ENCODE results near the gene TLR7.

TLR7 gene

DNA sequence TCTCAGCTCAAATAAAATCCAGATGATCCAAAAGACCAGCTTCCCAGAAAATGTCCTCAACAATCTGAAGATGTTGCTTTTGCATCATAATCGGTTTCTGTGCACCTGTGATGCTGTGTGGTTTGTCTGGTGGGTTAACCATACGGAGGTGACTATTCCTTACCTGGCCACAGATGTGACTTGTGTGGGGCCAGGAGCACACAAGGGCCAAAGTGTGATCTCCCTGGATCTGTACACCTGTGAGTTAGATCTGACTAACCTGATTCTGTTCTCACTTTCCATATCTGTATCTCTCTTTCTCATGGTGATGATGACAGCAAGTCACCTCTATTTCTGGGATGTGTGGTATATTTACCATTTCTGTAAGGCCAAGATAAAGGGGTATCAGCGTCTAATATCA is 20.9 kb downstream of the TLR7 start:
- TF ChIP-seq, protein P1, sequence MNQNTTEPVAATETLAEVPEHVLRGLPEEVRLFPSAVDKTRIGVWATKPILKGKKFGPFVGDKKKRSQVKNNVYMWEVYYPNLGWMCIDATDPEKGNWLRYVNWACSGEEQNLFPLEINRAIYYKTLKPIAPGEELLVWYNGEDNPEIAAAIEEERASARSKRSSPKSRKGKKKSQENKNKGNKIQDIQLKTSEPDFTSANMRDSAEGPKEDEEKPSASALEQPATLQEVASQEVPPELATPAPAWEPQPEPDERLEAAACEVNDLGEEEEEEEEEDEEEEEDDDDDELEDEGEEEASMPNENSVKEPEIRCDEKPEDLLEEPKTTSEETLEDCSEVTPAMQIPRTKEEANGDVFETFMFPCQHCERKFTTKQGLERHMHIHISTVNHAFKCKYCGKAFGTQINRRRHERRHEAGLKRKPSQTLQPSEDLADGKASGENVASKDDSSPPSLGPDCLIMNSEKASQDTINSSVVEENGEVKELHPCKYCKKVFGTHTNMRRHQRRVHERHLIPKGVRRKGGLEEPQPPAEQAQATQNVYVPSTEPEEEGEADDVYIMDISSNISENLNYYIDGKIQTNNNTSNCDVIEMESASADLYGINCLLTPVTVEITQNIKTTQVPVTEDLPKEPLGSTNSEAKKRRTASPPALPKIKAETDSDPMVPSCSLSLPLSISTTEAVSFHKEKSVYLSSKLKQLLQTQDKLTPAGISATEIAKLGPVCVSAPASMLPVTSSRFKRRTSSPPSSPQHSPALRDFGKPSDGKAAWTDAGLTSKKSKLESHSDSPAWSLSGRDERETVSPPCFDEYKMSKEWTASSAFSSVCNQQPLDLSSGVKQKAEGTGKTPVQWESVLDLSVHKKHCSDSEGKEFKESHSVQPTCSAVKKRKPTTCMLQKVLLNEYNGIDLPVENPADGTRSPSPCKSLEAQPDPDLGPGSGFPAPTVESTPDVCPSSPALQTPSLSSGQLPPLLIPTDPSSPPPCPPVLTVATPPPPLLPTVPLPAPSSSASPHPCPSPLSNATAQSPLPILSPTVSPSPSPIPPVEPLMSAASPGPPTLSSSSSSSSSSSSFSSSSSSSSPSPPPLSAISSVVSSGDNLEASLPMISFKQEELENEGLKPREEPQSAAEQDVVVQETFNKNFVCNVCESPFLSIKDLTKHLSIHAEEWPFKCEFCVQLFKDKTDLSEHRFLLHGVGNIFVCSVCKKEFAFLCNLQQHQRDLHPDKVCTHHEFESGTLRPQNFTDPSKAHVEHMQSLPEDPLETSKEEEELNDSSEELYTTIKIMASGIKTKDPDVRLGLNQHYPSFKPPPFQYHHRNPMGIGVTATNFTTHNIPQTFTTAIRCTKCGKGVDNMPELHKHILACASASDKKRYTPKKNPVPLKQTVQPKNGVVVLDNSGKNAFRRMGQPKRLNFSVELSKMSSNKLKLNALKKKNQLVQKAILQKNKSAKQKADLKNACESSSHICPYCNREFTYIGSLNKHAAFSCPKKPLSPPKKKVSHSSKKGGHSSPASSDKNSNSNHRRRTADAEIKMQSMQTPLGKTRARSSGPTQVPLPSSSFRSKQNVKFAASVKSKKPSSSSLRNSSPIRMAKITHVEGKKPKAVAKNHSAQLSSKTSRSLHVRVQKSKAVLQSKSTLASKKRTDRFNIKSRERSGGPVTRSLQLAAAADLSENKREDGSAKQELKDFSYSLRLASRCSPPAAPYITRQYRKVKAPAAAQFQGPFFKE (tag by site-specific recombination; IDR thresholded peaks at IDR 0.05; ENCODE audit: borderline replicate concordance), result no peak
- TF ChIP-seq, protein P2, sequence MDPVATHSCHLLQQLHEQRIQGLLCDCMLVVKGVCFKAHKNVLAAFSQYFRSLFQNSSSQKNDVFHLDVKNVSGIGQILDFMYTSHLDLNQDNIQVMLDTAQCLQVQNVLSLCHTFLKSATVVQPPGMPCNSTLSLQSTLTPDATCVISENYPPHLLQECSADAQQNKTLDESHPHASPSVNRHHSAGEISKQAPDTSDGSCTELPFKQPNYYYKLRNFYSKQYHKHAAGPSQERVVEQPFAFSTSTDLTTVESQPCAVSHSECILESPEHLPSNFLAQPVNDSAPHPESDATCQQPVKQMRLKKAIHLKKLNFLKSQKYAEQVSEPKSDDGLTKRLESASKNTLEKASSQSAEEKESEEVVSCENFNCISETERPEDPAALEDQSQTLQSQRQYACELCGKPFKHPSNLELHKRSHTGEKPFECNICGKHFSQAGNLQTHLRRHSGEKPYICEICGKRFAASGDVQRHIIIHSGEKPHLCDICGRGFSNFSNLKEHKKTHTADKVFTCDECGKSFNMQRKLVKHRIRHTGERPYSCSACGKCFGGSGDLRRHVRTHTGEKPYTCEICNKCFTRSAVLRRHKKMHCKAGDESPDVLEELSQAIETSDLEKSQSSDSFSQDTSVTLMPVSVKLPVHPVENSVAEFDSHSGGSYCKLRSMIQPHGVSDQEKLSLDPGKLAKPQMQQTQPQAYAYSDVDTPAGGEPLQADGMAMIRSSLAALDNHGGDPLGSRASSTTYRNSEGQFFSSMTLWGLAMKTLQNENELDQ (tag by site-specific recombination; IDR thresholded peaks at IDR 0.05; ENCODE audit: low read depth), result no peak
- TF ChIP-seq, protein P3, sequence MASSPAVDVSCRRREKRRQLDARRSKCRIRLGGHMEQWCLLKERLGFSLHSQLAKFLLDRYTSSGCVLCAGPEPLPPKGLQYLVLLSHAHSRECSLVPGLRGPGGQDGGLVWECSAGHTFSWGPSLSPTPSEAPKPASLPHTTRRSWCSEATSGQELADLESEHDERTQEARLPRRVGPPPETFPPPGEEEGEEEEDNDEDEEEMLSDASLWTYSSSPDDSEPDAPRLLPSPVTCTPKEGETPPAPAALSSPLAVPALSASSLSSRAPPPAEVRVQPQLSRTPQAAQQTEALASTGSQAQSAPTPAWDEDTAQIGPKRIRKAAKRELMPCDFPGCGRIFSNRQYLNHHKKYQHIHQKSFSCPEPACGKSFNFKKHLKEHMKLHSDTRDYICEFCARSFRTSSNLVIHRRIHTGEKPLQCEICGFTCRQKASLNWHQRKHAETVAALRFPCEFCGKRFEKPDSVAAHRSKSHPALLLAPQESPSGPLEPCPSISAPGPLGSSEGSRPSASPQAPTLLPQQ (tag by site-specific recombination; IDR thresholded peaks at IDR 0.05), result no peak
- TF ChIP-seq ZNF138 (tag by site-specific recombination; IDR thresholded peaks at IDR 0.05; ENCODE audit: borderline replicate concordance), result no peak
- TF ChIP-seq ZNF248 (tag by site-specific recombination; IDR thresholded peaks at IDR 0.05), result no peak
- no peak for TF ChIP-seq ZNF777 (tag by site-specific recombination; IDR thresholded peaks at IDR 0.05; ENCODE audit: borderline replicate concordance)
- no peak for TF ChIP-seq ZNF155 (tag by site-specific recombination; IDR thresholded peaks at IDR 0.05)
- TF ChIP-seq ZBTB21 (tag by site-specific recombination; IDR thresholded peaks at IDR 0.05), result no peak
- no peak for TF ChIP-seq ZNF792 (tag by site-specific recombination; IDR thresholded peaks at IDR 0.05)
- Histone ChIP-seq H3K9me3 (ENCODE audit: control insufficient read depth, insufficient read depth, low read depth, low read length) (no peaks in the 10 kb centered on the region), H3K4me1 (ENCODE audit: control insufficient read depth, insufficient read depth, low read length) (no peaks in the 10 kb centered on the region), H3K27ac (ENCODE audit: extremely low read depth, low read depth, low read length) (no peak overlapping the region), H3K36me3 (ENCODE audit: control insufficient read depth in 2 of 2, insufficient read depth in 1 of 2, low read length in 2 of 2) (no peaks in the 10 kb centered on the region), H3K4me3 (ENCODE audit: low read depth, low read length) (no peak overlapping the region)
- ChIA-PET CTCF (interaction anchor here (0.8 to 1.2 kb wide), 3 partner anchors 12 to 113 kb away, joined by 3 read pairs; no protein-coding TSS in a partner anchor), POLR2A (no interaction called here)

DNA sequence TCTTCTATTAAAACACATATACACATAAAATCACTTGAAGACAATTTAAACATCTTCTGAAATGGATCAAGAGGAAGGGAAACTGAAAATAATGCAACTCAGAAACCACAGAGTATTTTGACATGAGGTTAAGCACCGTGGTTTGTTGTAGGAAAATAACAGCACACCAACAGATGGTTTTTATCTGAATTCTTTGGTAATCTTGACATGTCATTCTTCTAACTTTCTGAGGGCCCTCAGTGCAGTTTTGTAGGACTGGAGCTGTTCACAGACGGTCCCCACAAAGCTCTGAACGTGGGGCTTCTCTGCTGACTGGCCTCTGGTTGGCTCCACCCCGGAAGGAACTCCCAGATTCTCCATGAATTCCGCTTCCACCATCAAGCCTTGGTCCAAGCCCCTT is 23.6 kb downstream of the TLR7 start:
- ChIA-PET CTCF (interaction anchor here (0.6 to 1.4 kb wide), 3 partner anchors 10 to 85 kb away, joined by 3 to 5 read pairs (median 3); partner anchors contain the start of gene TMSB4X), POLR2A (no interaction called here)
- no peak overlapping the region for H3K4me3 ChIP-seq (ENCODE audit: low read depth, low read length)
- H3K4me1 ChIP-seq (ENCODE audit: control insufficient read depth, insufficient read depth, low read length), result no peaks in the 10 kb centered on the region
- H3K27ac ChIP-seq (ENCODE audit: extremely low read depth, low read depth, low read length), result no peak overlapping the region
- no peaks in the 10 kb centered on the region for H3K9me3 ChIP-seq (ENCODE audit: control insufficient read depth, insufficient read depth, low read depth, low read length)
- H3K36me3 ChIP-seq (ENCODE audit: control insufficient read depth in 2 of 2, insufficient read depth in 1 of 2, low read length in 2 of 2), result no peaks in the 10 kb centered on the region
- no peak for TF ChIP-seq WT1 (tag by site-specific recombination; IDR thresholded peaks at IDR 0.05)
- TF ChIP-seq, protein P2 (tag by site-specific recombination; IDR thresholded peaks at IDR 0.05; ENCODE audit: low read depth), result no peak
- no peak for TF ChIP-seq ZNF658 (tag by site-specific recombination; IDR thresholded peaks at IDR 0.05)
- TF ChIP-seq ZNF132 (tag by site-specific recombination; IDR thresholded peaks at IDR 0.05; ENCODE audit: borderline replicate concordance), result no peak
- no peak for TF ChIP-seq ZNF423 (tag by site-specific recombination; IDR thresholded peaks at IDR 0.05)
- TF ChIP-seq ZNF266 (tag by site-specific recombination; IDR thresholded peaks at IDR 0.05; ENCODE audit: low read depth), result no peak
- TF ChIP-seq ZFP69B (tag by site-specific recombination; IDR thresholded peaks at IDR 0.05), result no peak
- TF ChIP-seq, protein P4, sequence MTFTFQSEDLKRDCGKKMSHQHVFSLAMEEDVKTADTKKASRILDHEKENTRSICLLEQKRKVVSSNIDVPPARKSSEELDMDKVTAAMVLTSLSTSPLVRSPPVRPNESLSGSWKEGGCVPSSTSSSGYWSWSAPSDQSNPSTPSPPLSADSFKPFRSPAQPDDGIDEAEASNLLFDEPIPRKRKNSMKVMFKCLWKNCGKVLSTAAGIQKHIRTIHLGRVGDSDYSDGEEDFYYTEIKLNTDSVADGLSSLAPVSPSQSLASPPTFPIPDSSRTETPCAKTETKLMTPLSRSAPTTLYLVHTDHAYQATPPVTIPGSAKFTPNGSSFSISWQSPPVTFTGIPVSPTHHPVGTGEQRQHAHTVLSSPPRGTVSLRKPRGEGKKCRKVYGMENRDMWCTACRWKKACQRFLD (tag by site-specific recombination; IDR thresholded peaks at IDR 0.05), result no peak
- TF ChIP-seq ZNF571 (tag by site-specific recombination; IDR thresholded peaks at IDR 0.05), result no peak
- no peak for TF ChIP-seq ZNF155 (tag by site-specific recombination; IDR thresholded peaks at IDR 0.05)
- no peak for TF ChIP-seq ZNF747 (tag by site-specific recombination; IDR thresholded peaks at IDR 0.05)
- TF ChIP-seq ZNF768 (tag by site-specific recombination; IDR thresholded peaks at IDR 0.05), result no peak

All from HEK293 (cell line).